ENCODE results near the gene PABPN1.

PABPN1 gene

GRCh38 chr14:23297611-23298277, 23.5 kb upstream of the PABPN1 start:
- TF ChIP-seq FOXM1 (IDR thresholded peaks at IDR 0.05; ENCODE audit: borderline replicate concordance, low read depth), result no peak
- no peak for TF ChIP-seq YY1 (IDR thresholded peaks at IDR 0.05; ENCODE audit: low read depth)
- TF ChIP-seq MAX (IDR thresholded peaks at IDR 0.05), result no peak
- no peak for TF ChIP-seq NFIC (IDR thresholded peaks at IDR 0.05)

GRCh38 chr14:23299211-23299957, 21.9 kb upstream of the PABPN1 start:
- TF ChIP-seq RAD21 (IDR thresholded peaks at IDR 0.05; ENCODE audit: low read depth) (peak; percentile 23; the same call in 1 of the 2 replicates), FOXM1 (IDR thresholded peaks at IDR 0.05; ENCODE audit: borderline replicate concordance, low read depth) (no peak)

GRCh38 chr14:23299986-23300686, 21.1 kb upstream of the PABPN1 start:
- TF ChIP-seq REST (IDR thresholded peaks at IDR 0.05; ENCODE audit: low read depth) (no peak), RAD21 (IDR thresholded peaks at IDR 0.05; ENCODE audit: low read depth) (no peak), TCF12 (IDR thresholded peaks at IDR 0.05; ENCODE audit: low read depth) (no peak), NFIC (IDR thresholded peaks at IDR 0.05) (no peak), CREB1 (IDR thresholded peaks at IDR 0.05; ENCODE audit: low read depth) (no peak), CEBPB (IDR thresholded peaks at IDR 0.05) (no peak), FOXM1 (IDR thresholded peaks at IDR 0.05; ENCODE audit: borderline replicate concordance, low read depth) (no peak), TAF1 (IDR thresholded peaks at IDR 0.05; ENCODE audit: low read depth) (no peak)

GRCh38 chr14:23300687-23301223, 20.5 kb upstream of the PABPN1 start:
- TF ChIP-seq FOXM1 (IDR thresholded peaks at IDR 0.05; ENCODE audit: borderline replicate concordance, low read depth) (no peak), REST (IDR thresholded peaks at IDR 0.05; ENCODE audit: low read depth) (no peak), USF1 (IDR thresholded peaks at IDR 0.05) (no peak), TCF12 (IDR thresholded peaks at IDR 0.05; ENCODE audit: low read depth) (no peak), TAF1 (IDR thresholded peaks at IDR 0.05; ENCODE audit: low read depth) (no peak), TEAD4 (IDR thresholded peaks at IDR 0.05) (no peak), ZBTB7A (IDR thresholded peaks at IDR 0.05; ENCODE audit: low read depth) (no peak), CEBPB (IDR thresholded peaks at IDR 0.05) (no peak), EGR1 (IDR thresholded peaks at IDR 0.05) (no peak), EP300 (IDR thresholded peaks at IDR 0.05; ENCODE audit: borderline replicate concordance) (no peak), MAX (IDR thresholded peaks at IDR 0.05) (no peak), YY1 (IDR thresholded peaks at IDR 0.05; ENCODE audit: low read depth) (no peak)

- TF ChIP-seq REST (IDR thresholded peaks at IDR 0.05; ENCODE audit: low read depth) (no peak), CREB1 (IDR thresholded peaks at IDR 0.05; ENCODE audit: low read depth) (0 out of 2 replicates have a peak, but pooled peaks have one; percentile 17), EGR1 (IDR thresholded peaks at IDR 0.05) (peak; percentile 79), EP300 (IDR thresholded peaks at IDR 0.05; ENCODE audit: borderline replicate concordance) (no peak), MAX (IDR thresholded peaks at IDR 0.05) (peak; percentile 75), USF1 (IDR thresholded peaks at IDR 0.05) (peak; percentile 85), TEAD4 (IDR thresholded peaks at IDR 0.05) (no peak), TCF12 (IDR thresholded peaks at IDR 0.05; ENCODE audit: low read depth) (0 out of 2 replicates have a peak, but pooled peaks have one; percentile 13)
These were observed 19.8 kb upstream of the PABPN1 start for GRCh38 chr14:23301288-23301968.

Measured in Ishikawa (cell line).